ENCODE measurements around the gene NHLRC4.
A peak's percentile ranks its signal among the peaks of the same experiment; 100 is the strongest.

NHLRC4 gene

GRCh38 chr16:540645-541340, 26.0 kb upstream of the NHLRC4 start:
- TF ChIP-seq ZFX (IDR thresholded peaks at IDR 0.05; ENCODE audit: borderline replicate concordance), result no peak
- TF ChIP-seq CTCF (IDR thresholded peaks at IDR 0.05), result no peak
- no peak overlapping the region for H3K27ac ChIP-seq

- H3K27ac ChIP-seq, result no peak overlapping the region
- TF ChIP-seq CTCF (IDR thresholded peaks at IDR 0.05) (no peak), ZFX (IDR thresholded peaks at IDR 0.05; ENCODE audit: borderline replicate concordance) (no peak)
Observed at GRCh38 chr16:543301-544164, 23.3 kb upstream of the NHLRC4 start.

- H3K27ac ChIP-seq, result no peak overlapping the region
- TF ChIP-seq ZFX (IDR thresholded peaks at IDR 0.05; ENCODE audit: borderline replicate concordance) (no peak), CTCF (IDR thresholded peaks at IDR 0.05) (no peak)
Observed at GRCh38 chr16:544517-544916, 22.3 kb upstream of the NHLRC4 start.

- peak; percentile 81 for TF ChIP-seq CTCF (IDR thresholded peaks at IDR 0.05)
- TF ChIP-seq ZFX (IDR thresholded peaks at IDR 0.05; ENCODE audit: borderline replicate concordance), result no peak
- no peak overlapping the region for H3K27ac ChIP-seq
Observed at GRCh38 chr16:546909-547770, 19.7 kb upstream of the NHLRC4 start.

- TF ChIP-seq ZFX (IDR thresholded peaks at IDR 0.05; ENCODE audit: borderline replicate concordance), result no peak
- TF ChIP-seq CTCF (IDR thresholded peaks at IDR 0.05), result no peak
- H3K27ac ChIP-seq, result no peak overlapping the region
Observed at GRCh38 chr16:548586-548985, 18.2 kb upstream of the NHLRC4 start.

GRCh38 chr16:549544-550263, 17.1 kb upstream of the NHLRC4 start:
- H3K27ac ChIP-seq, result no peak overlapping the region
- TF ChIP-seq CTCF (IDR thresholded peaks at IDR 0.05), result peak; percentile 41
- TF ChIP-seq ZFX (IDR thresholded peaks at IDR 0.05; ENCODE audit: borderline replicate concordance), result no peak

Measured in 22Rv1 (cell line).